ENCODE data around the gene NXPE1.
"Not testable (repeated sequence)": the region's sequence is repeated elsewhere in the genome, so short reads cannot be mapped to it uniquely, and the experiment has no call there.

Gene NXPE1

DNA sequence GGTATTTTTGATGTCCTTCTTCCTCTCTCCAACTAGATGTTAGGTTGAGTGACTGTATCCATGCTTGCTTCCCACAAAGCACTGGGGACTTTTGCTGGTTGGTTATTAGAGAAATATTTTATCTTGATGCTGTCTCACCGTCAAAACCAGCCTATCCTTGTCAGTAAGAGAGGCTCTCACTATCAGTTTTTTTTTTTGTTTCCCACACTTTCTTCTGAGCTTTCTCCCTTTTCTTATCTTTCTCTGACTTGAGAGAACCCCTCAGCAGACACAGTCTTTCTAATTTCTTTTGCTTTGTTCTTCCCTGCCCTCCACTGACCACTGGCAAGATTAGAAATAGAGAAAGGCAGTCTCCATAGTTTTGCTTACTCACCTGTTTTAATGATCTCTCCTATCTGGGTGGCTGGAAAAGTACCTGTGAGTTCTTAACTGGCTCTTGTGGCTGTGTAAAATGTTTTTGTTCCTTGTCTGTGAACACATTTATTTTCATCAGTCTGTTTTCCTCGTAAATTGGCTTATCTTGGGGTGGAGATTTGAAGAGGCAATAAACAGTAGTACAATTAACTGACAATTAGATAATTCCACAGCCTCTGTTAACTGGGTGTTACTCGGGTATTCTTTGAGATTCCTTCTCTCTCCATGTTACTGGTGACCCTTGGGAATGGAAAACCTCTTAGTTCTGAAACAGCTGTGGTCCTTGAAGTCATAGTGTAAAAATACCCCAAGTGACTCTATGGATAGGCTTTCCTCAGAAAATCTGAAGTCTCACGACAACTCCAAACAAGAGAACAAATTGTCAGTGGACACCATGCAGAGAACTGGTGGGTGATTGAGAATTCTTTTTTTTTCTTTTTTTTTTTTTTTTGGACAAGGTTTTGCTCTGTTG lies at the start of gene NXPE1:
TSS of gene NXPE1 (minus strand) at position 457 of the 886 bp plus-strand sequence. CDS start 8,680 bp downstream, outside the sequence.
- no peak for DNase-seq

DNA sequence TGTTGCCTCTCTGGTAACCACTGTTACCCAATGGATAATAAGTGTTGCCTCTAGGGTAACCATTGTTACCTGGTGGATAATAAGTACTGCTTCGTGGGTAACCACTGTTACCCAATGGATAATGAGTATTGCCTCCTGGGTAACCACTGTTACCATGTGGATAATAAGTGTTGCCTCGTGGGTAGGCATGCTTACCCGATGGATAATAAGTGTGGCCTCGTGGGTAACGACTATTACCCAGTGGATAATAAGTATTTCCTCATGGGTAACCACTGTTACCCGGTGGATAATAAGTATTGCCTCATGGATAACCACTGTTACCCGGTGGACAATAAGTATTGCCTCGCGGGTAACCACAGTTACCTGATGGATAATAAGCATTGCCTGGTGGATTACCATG lies 49.7 kb upstream of the NXPE1 start:
- no peak for DNase-seq

DNA sequence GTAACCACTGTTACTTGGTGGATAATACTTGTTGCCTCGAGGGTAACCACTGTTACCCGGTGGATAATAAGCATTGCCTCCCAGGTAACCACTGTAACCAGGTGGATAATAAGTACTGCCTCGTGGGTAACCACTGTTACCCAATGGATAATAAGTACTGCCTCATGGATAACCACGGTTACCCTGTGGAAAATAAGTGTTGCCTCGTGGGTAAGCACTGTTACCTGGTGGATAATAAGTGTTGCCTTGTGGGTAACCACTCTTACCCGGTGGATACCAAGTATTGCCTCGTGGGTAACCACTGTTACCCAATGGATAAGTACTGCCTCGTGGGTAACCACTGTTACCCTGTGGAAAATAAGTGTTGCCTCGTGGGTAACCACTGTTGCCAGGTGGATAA lies 48.9 kb upstream of the NXPE1 start:
- DNase-seq = not testable (repeated sequence)

DNA sequence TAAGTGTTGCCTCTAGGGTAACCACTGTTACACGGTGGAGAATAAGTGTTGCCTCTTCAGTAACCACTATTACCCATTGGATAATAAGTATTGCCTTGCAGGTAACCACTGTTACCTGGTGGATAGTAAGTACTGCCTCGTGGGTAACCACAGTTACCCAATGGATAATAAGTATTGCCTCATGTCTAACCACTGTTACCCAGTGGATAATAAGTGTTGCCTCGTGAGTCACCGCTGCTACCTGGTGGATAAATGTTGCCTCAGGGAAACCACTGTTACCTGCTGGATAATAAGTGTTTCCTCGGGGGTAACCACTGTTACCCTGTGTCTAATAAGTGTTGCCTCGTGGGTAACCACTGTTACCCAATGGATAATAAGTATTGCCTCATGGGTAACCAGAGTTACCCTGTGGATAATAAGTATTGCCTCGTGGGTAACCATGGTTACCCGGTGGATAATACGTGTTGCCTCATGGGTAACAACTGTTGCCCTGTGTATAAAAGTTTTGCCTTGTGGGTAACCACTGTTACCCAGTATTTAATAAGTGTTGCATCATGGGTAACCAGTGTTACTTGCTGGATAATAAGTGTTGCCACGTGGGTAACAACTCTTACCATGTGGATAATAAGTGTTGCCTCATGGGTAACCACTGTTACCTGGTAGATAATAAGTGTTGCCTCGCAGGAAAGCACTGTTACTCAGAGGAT lies 48.2 kb upstream of the NXPE1 start:
- DNase-seq = no peak

DNA sequence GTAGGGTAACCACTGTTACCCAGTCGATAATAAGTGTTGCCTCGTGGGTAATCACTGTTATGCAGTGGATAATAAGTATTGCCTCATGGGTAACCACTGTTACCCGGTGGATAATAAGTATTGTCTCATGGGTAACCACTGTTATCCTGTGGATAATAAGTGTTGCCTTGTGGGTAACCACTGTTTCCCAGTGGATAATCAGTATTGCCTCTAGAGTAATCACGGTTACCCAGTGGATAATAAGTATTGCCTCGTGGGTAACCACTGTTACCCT lies 47.1 kb upstream of the NXPE1 start:
- not testable (repeated sequence) for DNase-seq

DNA sequence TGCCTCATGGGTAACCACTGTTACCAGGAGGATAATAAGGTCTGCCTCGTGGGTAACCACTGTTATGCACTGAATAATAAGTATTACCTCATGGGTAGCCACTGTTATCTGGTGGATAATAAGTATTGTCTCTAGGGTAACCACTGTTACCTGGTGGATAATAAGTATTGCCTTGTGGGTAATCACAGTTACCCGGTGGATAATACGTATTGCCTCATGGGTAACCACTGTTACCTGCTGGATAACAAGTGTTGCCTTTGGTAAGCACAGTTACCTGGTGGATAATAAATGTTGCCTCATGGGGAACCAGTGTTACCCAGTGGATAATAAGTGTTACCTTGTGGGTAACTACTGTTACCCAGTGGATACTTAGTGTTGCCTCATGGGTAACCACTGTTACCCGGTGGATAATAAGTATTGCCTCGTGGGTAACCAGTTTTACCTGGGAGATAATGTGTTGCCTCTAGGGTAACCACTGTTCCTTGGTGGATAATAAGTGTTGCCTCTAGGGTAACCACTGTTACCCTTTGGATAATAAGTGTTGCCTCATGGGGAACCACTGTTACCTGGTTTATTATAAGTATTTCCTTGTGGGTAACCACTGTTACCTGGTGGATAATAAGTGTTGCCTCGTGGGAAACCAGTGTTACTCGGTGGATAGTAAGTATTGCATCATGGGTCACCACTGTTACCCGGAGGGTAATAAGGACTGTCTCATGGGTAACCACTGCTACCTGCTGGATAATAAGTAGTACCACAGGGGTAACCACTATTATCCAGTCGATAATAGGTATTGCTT lies 46.5 kb upstream of the NXPE1 start:
- DNase-seq = no peak

DNA sequence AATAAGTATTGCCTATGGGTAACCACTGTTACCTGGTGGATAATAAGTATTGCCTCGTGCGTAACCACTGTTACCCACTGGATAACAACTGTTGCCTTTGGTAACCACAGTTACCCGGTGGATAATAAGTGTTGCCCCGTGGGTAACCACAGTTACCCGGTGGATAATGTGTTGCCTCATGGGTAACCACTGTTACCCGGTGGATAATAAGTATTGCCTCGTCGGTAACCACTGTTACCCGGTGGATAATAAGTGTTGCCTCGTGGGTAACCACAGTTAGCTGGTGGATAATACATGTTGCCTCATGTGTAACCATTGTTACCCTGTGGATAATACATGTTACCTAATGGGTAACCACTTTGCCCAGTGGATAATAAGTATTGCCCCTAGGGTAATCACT lies 45.7 kb upstream of the NXPE1 start:
- DNase-seq = no peak

DNA sequence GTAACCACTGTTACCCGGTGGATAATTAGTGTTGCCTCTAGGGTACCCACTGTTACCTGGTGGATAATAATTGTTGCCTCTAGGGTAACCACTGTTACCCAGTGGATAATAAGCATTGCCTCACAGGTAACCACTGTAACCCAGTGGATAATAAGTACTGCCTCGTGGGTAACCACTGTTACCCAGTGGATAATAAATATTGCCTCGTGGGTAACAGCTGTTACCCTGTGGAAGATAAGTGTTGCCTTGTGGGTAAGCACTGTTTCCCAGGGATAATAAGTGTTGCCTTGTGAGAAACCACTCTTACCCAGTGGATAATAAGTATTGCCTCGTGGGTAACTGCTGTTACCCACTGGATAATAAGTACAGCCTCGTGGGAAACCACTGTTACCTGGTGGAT lies 45.2 kb upstream of the NXPE1 start:
- no peak for DNase-seq

DNA sequence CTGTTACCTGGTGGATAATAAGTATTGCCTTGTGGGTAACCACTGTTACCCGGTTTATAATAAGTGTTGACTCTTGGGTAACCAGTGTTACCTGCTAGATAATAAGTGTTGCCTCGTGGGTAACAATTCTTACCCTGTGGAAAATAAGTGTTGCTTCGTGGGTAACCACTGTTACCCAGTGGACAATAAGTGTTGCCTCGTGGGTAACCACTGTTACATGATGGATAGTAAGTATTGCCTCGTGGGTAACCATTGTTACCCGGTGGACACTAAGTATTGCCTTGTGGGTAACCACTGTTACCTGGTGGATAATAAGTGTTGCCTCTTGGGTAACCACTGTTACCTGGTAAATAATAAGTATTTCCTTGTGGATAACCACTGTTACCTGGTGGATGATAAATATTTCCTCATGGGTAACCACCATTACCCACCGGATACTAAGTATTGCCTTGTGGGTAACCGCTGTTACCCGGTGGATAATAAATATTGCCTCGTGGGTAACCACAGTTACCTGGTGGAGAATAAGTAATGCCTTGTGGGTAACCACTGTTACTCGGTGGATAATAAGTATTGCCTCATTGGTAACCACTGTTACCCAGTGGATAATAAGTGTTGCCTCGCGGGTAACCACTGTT lies 44.6 kb upstream of the NXPE1 start:
- no peak for DNase-seq

DNA sequence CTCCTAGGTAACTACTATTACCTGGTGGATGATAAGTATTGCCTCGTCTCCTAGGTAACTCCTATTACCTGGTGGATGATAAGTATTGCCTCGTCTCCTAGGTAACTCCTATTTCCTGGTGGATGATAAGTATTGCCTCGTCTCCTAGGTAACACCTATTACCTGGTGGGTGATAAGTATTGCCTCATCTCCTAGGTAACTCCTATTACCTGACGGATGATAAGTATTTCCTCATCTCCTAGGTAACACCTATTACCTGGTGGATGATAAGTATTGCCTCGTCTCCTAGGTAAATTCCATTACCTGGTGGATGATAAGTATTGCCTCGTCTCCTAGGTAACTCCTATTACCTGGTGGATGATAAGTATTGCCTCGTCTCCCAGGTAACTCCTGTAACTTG lies 43.5 kb upstream of the NXPE1 start:
- not testable (repeated sequence) for DNase-seq

DNA sequence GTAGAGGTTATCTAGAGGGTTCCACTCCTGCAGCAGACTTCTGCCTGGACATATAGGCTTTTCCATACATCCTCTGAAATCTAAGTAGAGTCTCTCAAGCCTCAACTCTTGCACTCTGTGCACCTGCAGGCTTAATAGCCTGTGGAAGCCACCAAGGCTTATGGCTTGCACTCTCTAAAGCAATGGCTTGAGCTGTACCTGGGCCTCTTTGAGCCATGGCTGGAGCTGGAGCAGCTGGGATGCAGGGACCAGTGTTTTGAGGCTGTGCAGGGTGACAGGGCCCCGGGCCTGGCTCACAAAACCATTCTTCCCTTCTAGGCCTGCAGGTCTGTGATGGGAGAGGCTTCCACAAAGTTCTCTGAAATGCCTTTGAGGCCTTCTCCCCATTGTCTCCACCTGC lies 38.8 kb upstream of the NXPE1 start:
- no peak for DNase-seq

DNA sequence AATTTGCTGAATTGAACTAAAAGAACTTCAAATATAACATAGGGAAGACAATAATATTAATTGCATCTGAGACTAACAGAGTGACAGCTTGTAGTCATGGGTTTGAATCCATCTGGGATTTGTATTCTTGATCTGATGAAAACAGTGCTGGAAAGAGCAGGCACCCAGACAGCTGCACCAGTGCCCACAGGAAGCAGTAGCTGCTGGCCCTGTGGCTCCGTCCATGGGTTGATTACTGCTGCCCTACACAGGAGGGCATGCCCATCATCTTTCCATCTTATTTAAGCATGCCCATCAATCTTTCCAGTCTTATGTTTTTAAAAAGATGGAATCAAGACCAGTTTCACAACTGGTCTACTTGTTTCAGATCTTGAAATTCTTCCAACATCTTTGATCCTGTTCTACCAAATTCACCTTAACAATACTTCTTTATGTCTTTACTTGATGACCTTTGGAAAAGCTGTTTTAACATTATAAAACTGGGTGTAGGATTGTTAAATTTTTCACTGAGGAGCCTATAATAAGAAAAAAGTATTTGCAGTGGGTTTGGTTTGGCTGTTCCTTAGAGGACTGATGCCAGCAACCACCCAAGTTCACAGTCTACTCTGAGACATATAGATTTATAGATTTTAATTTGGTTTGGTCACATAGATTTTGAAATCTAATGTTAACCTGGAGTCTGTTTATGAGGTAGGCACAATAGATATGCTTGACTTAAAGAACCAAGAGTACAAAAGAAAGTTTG lies 36.7 kb upstream of the NXPE1 start:
- DNase-seq = no peak

DNA sequence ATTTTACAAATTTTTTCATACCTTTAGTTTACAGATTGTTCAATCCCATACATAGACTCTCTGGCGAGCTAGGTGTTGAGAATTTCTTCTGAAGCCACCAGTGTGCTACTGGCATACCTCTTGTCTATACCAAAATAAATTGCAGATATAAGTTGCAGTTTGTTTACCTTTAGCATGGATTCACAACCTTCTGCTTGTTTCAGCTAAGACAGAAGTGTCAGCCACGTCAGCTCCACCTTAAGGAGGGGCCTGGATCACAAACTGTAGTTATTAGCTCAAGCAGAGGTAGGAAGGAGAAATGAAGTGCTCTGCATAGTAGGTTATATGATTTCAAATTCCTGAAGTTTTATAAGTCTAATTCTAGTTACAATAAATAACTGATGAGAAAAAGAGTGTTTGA lies 35.9 kb upstream of the NXPE1 start, which contains the start of gene NXPE4:
TSS of gene NXPE4 (minus strand) at position 216 of the 400 bp plus-strand sequence. CDS start 1,027 bp downstream, outside the sequence.
- no peak for DNase-seq

DNA sequence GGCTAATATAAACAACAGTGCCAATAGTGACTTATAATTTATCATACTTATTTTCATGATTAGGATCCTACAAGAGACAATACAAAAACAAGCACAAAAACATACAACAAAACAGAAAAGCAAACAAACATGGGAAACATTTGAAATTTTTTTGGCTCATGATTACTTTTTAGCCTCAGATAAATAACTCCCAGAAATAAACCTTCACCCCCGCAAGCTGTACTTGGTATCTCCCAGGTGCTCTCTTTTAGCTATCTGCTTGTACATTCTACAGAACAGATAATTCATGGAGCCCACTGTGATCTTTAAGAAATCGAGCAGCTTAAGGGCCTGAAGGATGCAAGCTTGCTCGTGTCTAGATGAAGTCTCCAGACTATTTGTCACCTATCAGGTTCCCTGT lies 35.0 kb upstream of the NXPE1 start:
- DNase-seq = no peak

DNA sequence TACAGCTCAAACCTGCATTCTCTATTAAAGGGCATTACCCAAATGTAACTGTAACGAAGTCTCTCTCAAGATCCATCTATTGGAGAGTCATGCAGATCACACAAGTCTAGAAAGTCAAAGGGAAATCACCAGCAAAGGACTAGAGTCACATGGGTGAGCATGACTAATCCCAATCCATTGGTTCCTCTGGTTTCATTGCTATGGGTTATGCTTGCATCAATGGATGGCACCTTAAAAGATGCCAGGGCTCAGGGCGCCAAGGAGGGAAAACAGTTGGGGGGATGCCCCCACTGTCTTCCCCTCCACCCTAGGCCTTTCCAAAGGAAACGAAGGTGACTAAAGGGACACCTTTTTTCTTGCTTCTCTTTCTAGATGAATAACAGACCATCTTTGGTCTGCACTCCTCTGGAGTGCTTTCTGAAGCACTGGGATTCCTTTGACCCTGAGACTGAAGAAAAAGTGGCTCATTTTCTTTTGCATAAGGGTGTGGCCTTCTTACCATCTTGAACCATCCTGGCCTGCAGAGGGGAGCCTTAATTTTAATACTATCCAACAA lies 27.8 kb upstream of the NXPE1 start:
- DNase-seq = no peak

DNA sequence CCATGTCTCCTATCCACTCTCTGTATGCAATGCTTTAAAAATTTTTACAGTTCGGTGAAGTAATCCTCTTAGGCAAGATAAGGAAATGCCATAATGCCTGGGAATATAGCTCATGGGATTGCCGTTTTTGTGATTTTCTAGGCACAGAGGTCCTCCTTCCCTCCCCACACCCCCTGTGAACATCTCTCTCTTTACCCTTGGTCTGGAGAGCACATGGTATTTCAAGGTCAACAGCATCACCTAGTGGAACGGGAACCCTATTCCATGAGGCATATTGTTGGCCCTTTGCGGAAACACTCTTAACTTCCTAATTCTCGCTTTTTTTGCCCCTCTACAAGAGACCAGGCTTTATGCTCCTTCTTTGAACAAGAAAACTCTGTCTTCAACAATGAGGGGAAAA lies 27.1 kb upstream of the NXPE1 start:
- DNase-seq = no peak

DNA sequence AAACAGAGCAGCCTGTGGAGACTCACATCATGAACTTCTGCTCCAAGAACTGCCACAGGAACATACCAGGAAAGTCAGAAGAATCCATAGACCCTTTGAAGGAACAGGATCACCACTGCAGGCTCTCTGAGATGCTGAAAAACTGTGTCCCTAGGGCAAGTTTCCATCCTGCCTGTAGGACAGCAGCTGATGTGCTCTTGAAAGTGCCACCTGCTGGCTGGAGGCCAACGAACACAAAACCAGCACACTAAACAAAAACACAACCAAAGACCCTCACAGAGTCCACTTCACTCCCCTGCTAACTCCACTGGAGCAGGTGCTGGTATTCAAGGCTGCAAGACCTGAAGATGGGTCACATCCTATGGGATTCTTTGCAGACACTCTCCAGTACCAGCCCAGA lies 12.0 kb upstream of the NXPE1 start:
- no peak for DNase-seq

DNA sequence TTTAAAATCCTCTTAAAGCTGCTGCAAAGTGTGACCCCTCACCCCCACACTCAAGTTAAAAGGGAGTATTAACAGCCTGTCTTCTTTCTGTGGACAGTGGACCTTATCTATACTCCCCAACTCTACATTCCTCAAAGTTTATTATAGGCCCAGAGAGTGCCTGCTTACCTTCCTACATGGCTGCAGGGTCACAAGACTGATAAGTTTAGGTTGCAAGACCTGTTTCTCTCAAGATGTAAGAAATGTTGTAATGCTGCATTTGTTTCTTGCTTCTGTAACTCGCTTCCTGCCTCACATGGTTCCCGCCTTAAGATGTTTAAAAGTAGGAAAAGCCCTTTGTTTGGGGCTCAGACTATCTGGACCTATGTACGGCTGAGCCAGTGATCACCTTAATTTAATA lies 10.1 kb upstream of the NXPE1 start:
- DNase-seq = no peak

DNA sequence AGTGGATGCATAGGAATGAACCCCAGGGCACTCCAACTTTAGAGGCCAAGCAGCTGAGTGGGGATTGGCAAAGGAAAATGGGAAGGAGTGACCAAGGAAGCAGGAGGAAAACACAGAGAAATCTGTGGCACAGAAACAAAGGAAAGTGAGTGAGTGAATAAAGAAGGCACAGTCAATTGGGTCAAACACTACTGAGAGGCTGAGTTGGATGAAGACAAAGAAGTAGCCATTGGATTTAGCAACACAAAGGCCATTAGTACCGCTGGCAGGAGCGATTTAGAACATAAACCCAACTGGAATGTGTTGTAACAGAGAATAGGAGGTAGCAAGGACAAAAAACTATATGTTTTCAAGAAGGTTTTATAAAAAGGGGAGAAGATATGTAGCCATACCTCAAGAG lies 6.6 kb upstream of the NXPE1 start:
- DNase-seq = no peak

DNA sequence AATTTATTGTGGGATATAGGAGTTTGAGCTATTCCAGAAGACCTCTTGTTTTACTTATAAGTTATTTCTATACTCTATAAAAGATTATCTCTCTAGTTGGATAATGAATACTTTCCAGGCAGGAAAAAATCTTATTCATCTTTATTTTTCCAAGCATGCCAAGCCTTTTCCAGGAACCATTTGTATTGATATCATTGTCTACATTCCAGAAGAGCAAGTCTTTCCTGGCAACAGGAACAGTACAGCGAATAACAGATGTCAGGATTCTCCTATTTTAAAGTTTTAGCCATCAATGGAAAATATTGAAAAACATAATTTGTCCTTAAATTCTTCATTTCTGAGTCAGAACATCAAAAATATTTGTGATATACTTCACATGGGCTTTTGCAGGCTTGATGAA lies 5.2 kb upstream of the NXPE1 start:
- no peak for DNase-seq

DNA sequence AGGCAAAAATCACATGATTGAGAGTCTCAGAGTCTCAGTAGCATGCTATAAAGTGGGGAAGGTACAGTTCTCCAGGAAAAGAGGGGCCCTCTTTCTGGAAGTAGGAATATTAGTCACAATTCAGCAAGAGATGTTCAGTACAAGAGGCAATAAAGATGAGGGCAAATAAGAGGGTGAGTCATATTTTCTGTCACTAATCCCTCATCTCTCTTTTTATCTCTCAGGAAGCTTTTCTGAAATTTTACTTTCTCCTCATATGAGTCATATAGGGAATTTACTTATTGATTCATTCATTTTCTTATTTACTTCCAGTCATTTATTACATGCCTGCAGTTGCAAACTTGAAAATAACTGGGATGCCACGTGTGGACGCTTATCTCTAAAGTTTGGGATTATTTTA lies 3.4 kb upstream of the NXPE1 start:
- DNase-seq = no peak
